HCEC 1CT (cell line): ENCODE results near the gene TP53I3.
A peak's percentile ranks its signal among the peaks of the same experiment; 100 is the strongest.
"Not testable (repeated sequence)": the region's sequence is repeated elsewhere in the genome, so short reads cannot be mapped to it uniquely, and the experiment has no call there.

Experiments
- DNase-seq: peaks from one replicate; pipeline ENCODE4 v3.0.0-alpha.2; 2017

Gene TP53I3

DNA sequence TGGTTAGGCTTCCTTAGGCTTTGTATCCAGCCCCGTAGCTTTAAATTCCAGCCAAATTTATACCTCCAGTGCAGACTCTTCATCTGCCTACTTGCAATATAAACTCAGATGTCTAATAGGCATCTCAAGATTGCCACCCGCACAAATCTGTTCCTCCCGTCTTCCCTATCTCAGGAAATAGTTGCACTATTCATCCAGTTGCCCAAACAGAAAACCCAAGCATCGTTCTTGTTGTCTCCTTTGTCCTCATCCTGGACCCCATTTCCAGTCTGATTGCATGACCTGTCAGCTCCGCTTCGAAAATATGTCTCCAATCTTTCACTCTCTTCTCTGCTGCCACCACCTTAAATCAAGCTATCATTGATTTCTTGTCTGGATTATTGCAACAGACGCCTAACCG lies 32.8 kb downstream of the TP53I3 start:
- DNase-seq: no peak

DNA sequence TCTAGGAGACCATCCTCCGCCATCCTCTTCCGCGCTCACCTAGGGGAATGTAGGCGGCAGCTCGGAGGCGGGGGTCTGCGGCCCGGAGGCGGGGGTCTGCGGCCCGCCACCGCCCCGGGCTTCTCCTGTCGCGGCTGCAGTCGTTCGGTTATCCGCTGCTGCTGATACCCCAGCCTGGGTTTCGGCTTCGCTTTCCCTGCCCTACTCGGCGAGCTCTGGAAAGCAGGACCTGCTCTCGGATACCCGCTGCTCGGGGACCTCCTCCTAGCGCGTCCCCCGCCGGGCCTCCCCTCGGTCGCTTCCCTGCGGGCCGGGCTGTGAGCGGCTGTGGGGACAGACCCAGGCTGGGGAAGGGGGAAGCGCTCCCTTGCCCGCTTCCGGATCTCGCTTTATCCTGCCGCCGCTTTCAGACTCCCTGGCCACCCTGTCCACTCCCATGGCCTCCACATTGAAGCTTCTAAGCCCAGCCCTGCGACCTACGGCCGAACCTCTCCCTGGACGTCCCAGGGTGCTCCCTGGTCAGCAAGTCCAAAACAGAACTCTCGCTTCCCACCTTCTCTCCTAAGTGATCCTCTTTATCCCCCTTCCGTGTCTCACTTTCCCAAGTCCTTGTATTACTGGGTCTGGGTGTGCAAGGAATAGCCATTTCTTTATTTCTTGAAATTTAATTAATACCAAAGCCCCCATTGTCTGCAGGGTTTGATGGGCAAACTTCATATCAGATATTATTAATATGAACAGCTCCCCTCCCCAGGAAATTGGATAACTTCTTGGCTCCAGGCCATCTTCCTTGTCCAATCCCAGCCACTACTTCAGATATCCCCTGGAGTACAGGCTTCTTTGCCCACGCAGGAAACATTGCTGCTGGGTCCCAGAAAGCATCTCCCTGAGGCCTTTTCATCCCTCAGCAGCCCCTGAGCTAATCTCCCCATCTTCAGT lies 34.3 kb downstream of the TP53I3 start:
- DNase-seq: no peak

GRCh38 chr2:24049485-24050021 lies 35.1 kb downstream of the TP53I3 start, which contains the start of gene FKBP1B:
FKBP1B (plus strand) TSS chr2:24049741; CDS start chr2:24049850, 109 bp downstream.
- DNase-seq: peak; percentile 25

DNA sequence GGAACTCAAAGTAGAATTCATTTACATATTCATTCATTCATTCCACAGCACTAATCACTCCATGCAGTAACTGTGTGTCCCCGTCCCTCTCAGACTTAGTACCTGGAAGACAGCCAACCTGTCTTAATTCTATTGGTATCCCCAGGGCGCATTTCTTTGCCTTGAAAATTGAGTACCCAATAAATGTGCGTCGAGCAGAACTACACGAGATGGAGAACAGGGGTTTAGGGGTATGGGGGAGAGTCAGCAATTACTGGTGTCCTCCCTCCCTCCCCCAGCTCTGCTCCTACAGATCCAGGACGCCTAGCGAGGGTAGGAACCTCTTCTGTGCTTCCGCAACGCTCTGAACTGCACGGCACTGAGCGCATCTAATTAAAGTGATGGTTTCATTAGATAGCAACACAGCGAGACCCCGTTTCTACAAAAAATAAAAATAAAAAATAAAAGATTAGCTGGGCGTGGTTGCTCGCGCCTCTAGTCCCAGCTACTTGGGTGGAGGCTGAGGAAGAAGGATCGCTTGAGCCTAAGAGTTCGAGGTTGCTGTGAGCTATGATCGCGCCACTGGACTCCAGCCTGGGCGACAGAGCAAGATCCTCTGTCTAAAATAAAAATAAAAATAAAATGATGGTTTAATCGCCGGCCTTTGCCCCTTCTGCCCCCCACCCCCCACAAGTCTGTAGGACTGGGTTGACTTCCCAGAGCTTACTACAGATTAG lies 35.7 kb downstream of the TP53I3 start:
- DNase-seq: no peak

- DNase-seq: no peak
Measured at GRCh38 chr2:24047703-24048033, 37.0 kb downstream of the TP53I3 start.

GRCh38 chr2:24046930-24047702 lies 37.5 kb downstream of the TP53I3 start, which contains the start of gene WDCP:
WDCP (minus strand) TSS chr2:24047391; CDS start chr2:24039494, 7,897 bp downstream.
- DNase-seq: peak; percentile 99

GRCh38 chr2:24046599-24046929 lies 38.1 kb downstream of the TP53I3 start:
- peak; percentile 13 for DNase-seq

DNA sequence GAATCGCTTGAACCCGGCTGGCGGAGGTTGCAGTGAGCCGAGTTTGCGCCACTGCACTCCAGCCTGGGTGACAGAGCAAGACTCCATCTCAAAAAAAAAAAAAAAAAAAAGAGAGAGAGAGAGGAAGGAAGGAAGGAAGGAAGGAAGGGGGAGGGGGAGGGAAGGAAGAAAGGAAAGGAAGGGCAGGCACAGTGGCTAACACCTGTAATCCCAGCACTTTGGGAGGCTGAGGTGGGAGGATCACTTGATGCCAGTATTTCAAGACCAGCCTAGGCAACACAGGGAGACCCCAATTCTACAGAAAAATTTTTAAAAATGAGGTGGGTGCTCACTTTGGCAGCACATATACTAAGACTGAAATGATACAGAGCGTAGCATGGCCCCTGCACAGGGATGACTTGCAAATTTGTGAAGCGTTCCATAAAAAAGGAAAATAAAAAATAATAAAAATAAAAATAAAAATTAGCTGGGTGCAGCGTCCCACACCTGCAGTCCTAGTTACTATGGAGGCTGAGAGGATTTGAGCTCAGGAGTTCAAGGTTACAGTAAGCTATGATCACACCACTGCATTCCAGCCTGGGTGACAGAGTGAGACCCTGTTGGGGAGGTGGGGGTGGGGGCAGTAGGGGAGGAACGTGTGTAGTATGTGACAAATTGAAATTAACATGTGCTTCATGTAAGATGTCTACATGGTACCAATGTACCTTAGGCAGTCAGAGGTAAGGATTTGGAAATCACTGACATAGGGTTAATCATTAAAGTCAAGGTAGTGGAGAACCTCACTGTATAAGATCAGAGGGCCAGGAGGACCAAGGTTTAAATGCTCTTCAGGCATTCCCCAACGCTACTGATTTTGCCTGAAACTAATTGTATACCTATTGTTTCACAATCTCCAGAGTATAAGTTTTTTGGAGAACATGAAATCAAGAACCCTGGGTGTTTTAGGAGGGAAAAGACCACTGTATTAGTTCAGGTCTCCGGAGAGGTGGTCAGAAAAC lies 38.8 kb downstream of the TP53I3 start:
- DNase-seq: no peak

- not testable (repeated sequence) for DNase-seq
Measured at GRCh38 chr2:24043133-24043532, 41.5 kb downstream of the TP53I3 start.

DNA sequence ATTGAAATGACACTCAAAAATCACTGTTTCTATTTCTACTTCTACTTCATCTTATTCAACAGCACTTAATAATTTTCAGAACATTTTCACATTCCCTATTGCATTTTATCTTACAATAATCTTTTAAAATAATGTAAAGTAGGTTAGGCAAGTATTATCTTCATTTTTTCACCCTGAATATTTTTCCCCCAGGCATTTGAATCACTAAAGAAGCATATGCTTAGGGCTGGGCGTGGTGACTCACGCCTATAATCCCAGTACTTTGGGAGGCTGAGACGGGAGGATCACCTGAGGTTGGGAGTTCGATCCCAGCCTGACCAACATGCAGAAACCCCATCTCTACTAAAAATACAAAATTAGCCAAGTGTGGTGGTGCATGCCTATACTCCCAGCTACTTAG lies 44.1 kb downstream of the TP53I3 start:
- no peak for DNase-seq

DNA sequence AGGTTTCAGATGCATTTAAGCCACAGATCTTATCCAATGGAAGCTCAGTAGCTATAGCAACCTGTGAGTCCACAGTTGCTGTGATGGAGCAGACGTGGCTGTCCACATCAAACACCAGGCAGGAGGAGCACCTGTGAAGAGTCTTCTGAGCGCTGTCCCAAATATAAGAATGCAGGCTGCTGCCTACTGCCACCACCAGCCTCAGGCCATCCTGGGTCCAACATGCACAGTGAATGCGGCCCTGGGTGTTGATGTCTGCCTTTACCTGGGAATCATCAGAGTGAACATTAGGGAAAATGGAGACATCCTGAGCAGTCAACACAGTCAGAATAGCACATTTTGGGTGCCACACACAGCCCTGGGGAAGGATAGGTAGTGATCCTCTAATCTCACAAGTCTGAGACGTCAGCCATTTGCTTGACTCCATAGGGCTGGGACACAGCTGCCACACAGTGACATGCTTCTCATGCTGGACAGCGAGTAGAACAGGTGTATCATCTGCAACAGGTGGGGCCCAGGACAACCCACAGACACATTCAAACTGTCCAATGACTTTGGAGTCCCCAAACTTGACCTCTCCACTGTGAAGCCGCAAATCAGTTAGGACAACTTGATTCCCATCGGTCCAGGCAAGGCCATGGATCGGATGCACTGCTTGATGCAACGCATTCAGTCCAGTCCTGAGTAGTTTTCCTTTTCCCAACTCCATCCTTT lies 45.7 kb downstream of the TP53I3 start:
- DNase-seq: no peak
